Measurements from ENCODE around the gene KCNMA1.

KCNMA1 gene

GRCh38 chr10:77012812-77013500 lies 624.7 kb downstream of the KCNMA1 start:
- no peak for DNase-seq (ENCODE audit: low spot score)

GRCh38 chr10:77011874-77012811 lies 625.5 kb downstream of the KCNMA1 start:
- no peak for DNase-seq (ENCODE audit: low spot score)

GRCh38 chr10:77010430-77010829 lies 627.2 kb downstream of the KCNMA1 start:
- no peak for DNase-seq (ENCODE audit: low spot score)

GRCh38 chr10:77007834-77008233 lies 629.8 kb downstream of the KCNMA1 start:
- no peak for DNase-seq (ENCODE audit: low spot score)

GRCh38 chr10:77006836-77007511 lies 630.6 kb downstream of the KCNMA1 start:
- DNase-seq (ENCODE audit: low spot score) = peak; percentile 26

GRCh38 chr10:77005871-77006270 lies 631.7 kb downstream of the KCNMA1 start:
- no peak for DNase-seq (ENCODE audit: low spot score)

- DNase-seq (ENCODE audit: low spot score) = peak; percentile 50
Observed at GRCh38 chr10:77004917-77005564, 632.6 kb downstream of the KCNMA1 start.

GRCh38 chr10:77002872-77003271 lies 634.7 kb downstream of the KCNMA1 start:
- DNase-seq (ENCODE audit: low spot score) = no peak

- DNase-seq (ENCODE audit: low spot score) = peak; percentile 85
Observed at GRCh38 chr10:77001206-77001605, 636.4 kb downstream of the KCNMA1 start.

- DNase-seq (ENCODE audit: low spot score) = no peak
Observed at GRCh38 chr10:76998451-76998850, 639.2 kb downstream of the KCNMA1 start.

- DNase-seq (ENCODE audit: low spot score) = no peak
Observed at GRCh38 chr10:76997631-76998030, 640.0 kb downstream of the KCNMA1 start.

GRCh38 chr10:76995023-76995422 lies 642.6 kb downstream of the KCNMA1 start:
- DNase-seq (ENCODE audit: low spot score) = no peak

- DNase-seq (ENCODE audit: low spot score) = no peak
Observed at GRCh38 chr10:76993213-76993612, 644.4 kb downstream of the KCNMA1 start.

- DNase-seq (ENCODE audit: low spot score) = no peak
Observed at GRCh38 chr10:76992467-76992866, 645.1 kb downstream of the KCNMA1 start.

- DNase-seq (ENCODE audit: low spot score) = no peak
Observed at GRCh38 chr10:76991621-76992020, 646.0 kb downstream of the KCNMA1 start.

- no peak for DNase-seq (ENCODE audit: low spot score)
Observed at GRCh38 chr10:76990561-76990960, 647.0 kb downstream of the KCNMA1 start.

- DNase-seq (ENCODE audit: low spot score) = peak; percentile 72
Observed at GRCh38 chr10:76984559-76985443, 652.8 kb downstream of the KCNMA1 start.

GRCh38 chr10:76983624-76984023 lies 654.0 kb downstream of the KCNMA1 start:
- DNase-seq (ENCODE audit: low spot score) = no peak

GRCh38 chr10:76982671-76983070 lies 654.9 kb downstream of the KCNMA1 start:
- no peak for DNase-seq (ENCODE audit: low spot score)

GRCh38 chr10:76981251-76981650 lies 656.4 kb downstream of the KCNMA1 start:
- no peak for DNase-seq (ENCODE audit: low spot score)

- no peak for DNase-seq (ENCODE audit: low spot score)
Observed at GRCh38 chr10:76977901-76978300, 659.7 kb downstream of the KCNMA1 start.

All from kidney tubule cell (primary cell).